Neutrophil (primary cell): Measurements from ENCODE around the gene CACNA1I.

Experiments used
- H3K27ac ChIP-seq: fragments of 200-600 bp; sonication (generic); 2 replicates; pipeline ENCODE4 v1.5.1; 2016; ENCODE audit warnings: mild to moderate bottlenecking, moderate library complexity
- H3K27me3 ChIP-seq: fragments of 200-600 bp; sonication (generic); 2 replicates; pipeline ENCODE4 v1.6.0; 2016; ENCODE audit warnings: mild to moderate bottlenecking
- H3K36me3 ChIP-seq: fragments of 200-600 bp; sonication (generic); 2 replicates; pipeline ENCODE4 v1.5.1; 2017
- H3K4me1 ChIP-seq, 2 experiments: fragments of 200-600 bp in 1 of 2; sonication (generic) in 1 of 2; 1 replicate in 1 of 2; 2 replicates in 1 of 2; pipeline versions ENCODE4 v1.5.1 to v1.6.1; 2013 to 2016; ENCODE audit warnings: low read depth in 1 of 2, low read length in 1 of 2, mild to moderate bottlenecking in 1 of 2, moderate library complexity in 1 of 2; ENCODE audit not compliant: control insufficient read depth in 1 of 2, insufficient read depth in 1 of 2
- H3K4me3 ChIP-seq, 2 experiments: fragments of 200-600 bp in 1 of 2; sonication (generic) in 1 of 2; 1 replicate in 1 of 2; 2 replicates in 1 of 2; pipeline ENCODE4 v1.5.1; 2013 to 2016; ENCODE audit warnings: low read depth in 1 of 2, low read length in 1 of 2, mild to moderate bottlenecking in 1 of 2, moderate library complexity in 1 of 2
- H3K9me3 ChIP-seq: fragments of 200-600 bp; sonication (generic); 2 replicates; pipeline ENCODE4 v1.5.1; 2016
- TF ChIP-seq, protein P1 (sequence below): fragments of 200-600 bp; sonication (generic); IDR thresholded peaks from 2 replicates; pipeline ENCODE4 v1.5.1; 2016; ENCODE audit warnings: antibody characterized with exemption

Gene CACNA1I

DNA sequence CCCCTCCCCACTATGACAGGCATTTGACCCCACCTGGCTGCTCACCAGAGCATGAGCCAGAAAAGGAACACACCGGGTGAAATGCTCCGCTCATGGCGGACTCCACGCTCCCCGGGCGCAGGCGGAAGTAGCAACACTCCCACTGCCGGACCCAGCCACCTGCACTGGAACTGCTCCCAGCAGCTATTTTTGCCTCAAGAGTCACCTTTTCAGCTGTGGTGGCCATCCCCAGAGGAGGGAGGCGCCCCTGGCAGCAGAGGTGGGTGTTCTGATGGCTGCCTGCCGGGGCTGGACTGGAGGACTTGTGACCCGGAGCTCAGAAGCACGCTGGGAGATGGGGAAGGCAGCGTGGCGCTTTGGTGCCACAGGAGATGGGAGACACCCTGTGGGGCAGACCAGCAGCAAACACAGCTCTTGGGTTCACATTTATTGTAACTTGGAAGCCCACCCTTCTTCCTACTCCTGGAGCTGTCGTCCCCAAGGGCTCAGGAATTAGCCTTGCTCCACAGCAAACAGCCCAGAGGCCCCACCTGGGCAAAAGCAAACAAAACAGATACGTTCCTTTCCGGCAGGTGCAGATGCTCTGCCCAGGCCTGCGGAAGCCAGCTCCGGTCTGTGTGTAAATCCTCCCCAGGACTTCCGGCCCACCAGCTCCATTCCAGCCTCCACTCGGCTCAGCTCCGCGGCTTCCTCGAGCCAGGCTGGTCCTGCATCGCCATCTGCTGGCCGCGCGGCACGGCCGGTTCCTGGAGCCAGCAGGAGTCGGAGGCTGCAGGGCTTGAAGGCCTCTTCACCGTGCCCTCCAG is 41.7 kb upstream of the CACNA1I start:
- peak overlapping the region; percentile 23 to 48 for H3K4me3 ChIP-seq
- H3K36me3 ChIP-seq, result peaks cover 42% of the 10 kb centered on the region
- H3K9me3 ChIP-seq, result no peaks in the 10 kb centered on the region
- H3K27me3 ChIP-seq, result no peaks in the 10 kb centered on the region
- TF ChIP-seq, protein P1, sequence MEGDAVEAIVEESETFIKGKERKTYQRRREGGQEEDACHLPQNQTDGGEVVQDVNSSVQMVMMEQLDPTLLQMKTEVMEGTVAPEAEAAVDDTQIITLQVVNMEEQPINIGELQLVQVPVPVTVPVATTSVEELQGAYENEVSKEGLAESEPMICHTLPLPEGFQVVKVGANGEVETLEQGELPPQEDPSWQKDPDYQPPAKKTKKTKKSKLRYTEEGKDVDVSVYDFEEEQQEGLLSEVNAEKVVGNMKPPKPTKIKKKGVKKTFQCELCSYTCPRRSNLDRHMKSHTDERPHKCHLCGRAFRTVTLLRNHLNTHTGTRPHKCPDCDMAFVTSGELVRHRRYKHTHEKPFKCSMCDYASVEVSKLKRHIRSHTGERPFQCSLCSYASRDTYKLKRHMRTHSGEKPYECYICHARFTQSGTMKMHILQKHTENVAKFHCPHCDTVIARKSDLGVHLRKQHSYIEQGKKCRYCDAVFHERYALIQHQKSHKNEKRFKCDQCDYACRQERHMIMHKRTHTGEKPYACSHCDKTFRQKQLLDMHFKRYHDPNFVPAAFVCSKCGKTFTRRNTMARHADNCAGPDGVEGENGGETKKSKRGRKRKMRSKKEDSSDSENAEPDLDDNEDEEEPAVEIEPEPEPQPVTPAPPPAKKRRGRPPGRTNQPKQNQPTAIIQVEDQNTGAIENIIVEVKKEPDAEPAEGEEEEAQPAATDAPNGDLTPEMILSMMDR, result peak; percentile 94
- H3K27ac ChIP-seq, result peak overlapping the region; percentile 94
- peaks cover 90 to 93% of the 10 kb centered on the region in 2 experiments for H3K4me1 ChIP-seq

- Histone ChIP-seq H3K36me3 (peaks cover 37% of the 10 kb centered on the region), H3K27ac (peak overlapping the region; percentile 94), H3K9me3 (no peaks in the 10 kb centered on the region), H3K4me1 (peaks cover 88 to 91% of the 10 kb centered on the region in 2 experiments), H3K27me3 (no peaks in the 10 kb centered on the region), H3K4me3 (peak overlapping the region in 1 of 2 experiments; percentile 48)
- TF ChIP-seq, protein P1, result peak; percentile 16
Measured at GRCh38 chr22:39529487-39529851, 41.1 kb upstream of the CACNA1I start.

- Histone ChIP-seq H3K4me1 (peaks cover 88 to 92% of the 10 kb centered on the region in 2 experiments), H3K36me3 (peaks cover 33% of the 10 kb centered on the region), H3K4me3 (peak overlapping the region in 1 of 2 experiments; percentile 48), H3K9me3 (no peaks in the 10 kb centered on the region), H3K27ac (peak overlapping the region; percentile 94), H3K27me3 (no peaks in the 10 kb centered on the region)
- TF ChIP-seq, protein P1, result no peak
Measured at GRCh38 chr22:39530116-39530515, 40.4 kb upstream of the CACNA1I start.

- TF ChIP-seq, protein P1, result no peak
- H3K4me3 ChIP-seq, result peak overlapping the region; percentile 18 to 90
- H3K36me3 ChIP-seq, result peaks cover 31% of the 10 kb centered on the region
- H3K4me1 ChIP-seq, result peaks cover 81 to 85% of the 10 kb centered on the region in 2 experiments
- H3K27me3 ChIP-seq, result no peaks in the 10 kb centered on the region
- H3K9me3 ChIP-seq, result no peaks in the 10 kb centered on the region
- H3K27ac ChIP-seq, result peak overlapping the region; percentile 94
Measured at GRCh38 chr22:39530692-39531331, 39.7 kb upstream of the CACNA1I start.

DNA sequence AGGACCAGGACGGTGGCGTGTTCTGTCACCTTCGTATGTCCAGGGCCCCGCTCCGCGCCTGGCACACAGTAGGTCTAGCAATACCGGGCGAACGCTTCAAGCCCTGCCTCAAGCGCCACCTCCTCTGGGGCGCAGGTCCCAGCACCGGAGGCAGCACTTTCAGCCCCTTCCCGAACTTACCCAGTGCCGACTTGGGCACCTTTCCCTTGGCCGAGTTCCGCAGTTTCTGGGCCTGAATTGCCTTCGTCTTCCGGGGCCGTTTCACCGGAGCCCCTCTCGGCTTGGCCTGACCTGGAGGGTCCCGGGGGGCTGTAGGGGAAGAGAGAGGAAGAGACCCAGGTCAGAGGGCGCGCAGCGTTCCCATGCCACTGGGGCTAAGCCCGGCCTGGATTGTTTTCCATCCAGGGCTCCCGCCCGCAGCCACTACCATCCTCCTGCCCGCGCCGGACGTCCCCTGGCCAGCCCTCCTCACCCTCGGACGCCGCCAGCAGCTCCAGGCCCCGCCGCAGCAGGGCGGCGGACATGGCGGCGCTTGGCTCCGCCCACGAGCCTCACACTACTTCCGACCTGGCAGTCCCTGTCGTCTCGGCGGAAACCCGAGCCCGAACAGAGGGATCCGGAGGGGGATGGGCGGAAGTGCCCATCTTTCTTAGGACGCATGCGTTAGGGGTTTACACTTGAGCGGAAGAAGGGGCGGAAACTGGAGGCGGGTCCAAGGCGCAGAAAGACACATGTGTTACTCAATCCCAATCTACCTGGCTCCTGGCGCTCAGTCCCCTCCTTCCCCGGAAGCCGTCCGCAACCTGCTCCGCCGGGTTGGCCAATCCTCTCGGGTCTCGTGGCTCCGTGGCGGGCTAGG is 38.1 kb upstream of the CACNA1I start, which contains the start of gene RPS19BP1:
Gene RPS19BP1, minus strand, starts transcription at position 534 of the 859 bp plus-strand sequence. Its CDS starts 10 bp downstream, at position 524.
- TF ChIP-seq, protein P1, result peak; percentile 46

More for the DNA sequence above, 38.1 kb upstream of the CACNA1I start, which contains the start of gene RPS19BP1:
- Histone ChIP-seq H3K4me3 (peak within 1 kb of the TSS; percentile 86 to 90), H3K4me1 (peaks cover 64 to 69% of the 10 kb centered on the region in 2 experiments), H3K27me3 (no peaks in the 10 kb centered on the region), H3K27ac (peak within 1 kb of the TSS; percentile 94), H3K9me3 (no peaks in the 10 kb centered on the region), H3K36me3 (peaks cover 31% of the 10 kb centered on the region)
